Neural progenitor cell (in vitro differentiated cells): Measurements from ENCODE around the gene MBP.

Experiments
- EZH2phosphoT487 ChIP-seq: fragments of 200-600 bp; sonication (generic); IDR thresholded peaks from 2 replicates; pipeline ENCODE4 v1.6.1; 2017; ENCODE audit warnings: antibody characterized with exemption
- TF ChIP-seq, protein P1 (sequence below): fragments of 200-600 bp; sonication (generic); IDR thresholded peaks from 2 replicates; pipeline ENCODE4 v1.5.1; 2017; ENCODE audit warnings: antibody characterized with exemption, mild to moderate bottlenecking

DNA sequence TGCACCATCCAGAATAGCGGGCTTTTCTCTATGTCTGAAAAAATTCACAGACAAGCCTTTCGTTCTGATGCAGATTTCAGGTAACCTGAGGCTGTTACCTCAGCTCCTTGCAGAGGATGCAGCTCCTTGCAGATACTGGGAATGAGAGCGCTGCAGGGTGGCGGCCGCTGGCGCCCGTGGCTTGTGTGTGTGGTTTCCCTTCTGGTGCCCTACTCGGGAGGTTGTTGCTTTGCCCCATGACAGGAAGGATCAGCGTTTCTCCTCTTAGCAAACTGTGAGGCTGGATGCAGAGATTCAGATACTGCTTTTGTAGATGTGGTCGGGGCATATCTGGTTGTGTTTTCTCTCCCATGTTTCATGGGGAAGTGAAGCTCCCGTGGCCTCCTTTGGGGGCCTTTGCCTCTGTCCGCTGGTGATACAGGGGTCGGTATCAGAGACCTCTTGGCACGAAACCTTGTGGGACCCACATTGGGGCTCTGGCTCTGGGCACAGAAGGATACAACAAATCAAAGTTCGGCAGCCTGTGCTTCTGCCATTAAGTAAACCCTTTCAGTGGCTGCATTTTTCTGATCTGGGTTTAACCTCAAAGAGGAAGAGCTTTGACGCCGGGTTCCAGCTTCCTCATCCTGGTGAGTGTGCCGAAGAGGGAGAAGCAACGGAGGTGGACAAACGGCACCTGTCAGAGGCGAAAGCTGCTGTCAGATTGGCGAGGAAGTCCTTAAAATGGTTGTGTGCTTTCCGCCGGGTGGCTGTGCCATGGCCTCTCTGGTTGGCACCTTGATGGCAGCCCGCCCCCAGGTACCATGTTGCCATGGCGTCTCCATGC lies 127.8 kb downstream of the MBP start:
- TF ChIP-seq, protein P1, sequence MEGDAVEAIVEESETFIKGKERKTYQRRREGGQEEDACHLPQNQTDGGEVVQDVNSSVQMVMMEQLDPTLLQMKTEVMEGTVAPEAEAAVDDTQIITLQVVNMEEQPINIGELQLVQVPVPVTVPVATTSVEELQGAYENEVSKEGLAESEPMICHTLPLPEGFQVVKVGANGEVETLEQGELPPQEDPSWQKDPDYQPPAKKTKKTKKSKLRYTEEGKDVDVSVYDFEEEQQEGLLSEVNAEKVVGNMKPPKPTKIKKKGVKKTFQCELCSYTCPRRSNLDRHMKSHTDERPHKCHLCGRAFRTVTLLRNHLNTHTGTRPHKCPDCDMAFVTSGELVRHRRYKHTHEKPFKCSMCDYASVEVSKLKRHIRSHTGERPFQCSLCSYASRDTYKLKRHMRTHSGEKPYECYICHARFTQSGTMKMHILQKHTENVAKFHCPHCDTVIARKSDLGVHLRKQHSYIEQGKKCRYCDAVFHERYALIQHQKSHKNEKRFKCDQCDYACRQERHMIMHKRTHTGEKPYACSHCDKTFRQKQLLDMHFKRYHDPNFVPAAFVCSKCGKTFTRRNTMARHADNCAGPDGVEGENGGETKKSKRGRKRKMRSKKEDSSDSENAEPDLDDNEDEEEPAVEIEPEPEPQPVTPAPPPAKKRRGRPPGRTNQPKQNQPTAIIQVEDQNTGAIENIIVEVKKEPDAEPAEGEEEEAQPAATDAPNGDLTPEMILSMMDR, result no peak
- TF ChIP-seq EZH2phosphoT487, result no peak
